Vagina (tissue), 2 donors: ENCODE data around the gene HS3ST3B1. TPM values are rescaled to one million over a fixed set of nuclear protein-coding genes. Genes with fewer than 3 reads are reported as not detected.

Experiments used
- DNase-seq, 2 donors: peaks; one replicate each; pipeline ENCODE4 v3.0.0-alpha.2; 2017; ENCODE audit errors: extremely low spot score in 2 of 2
- H3K27ac ChIP-seq: fragments of 200-600 bp; sonication (generic); one replicate; pipeline ENCODE4 v1.5.1; 2019
- H3K27me3 ChIP-seq: fragments of 200-600 bp; sonication (generic); one replicate; pipeline ENCODE4 v1.5.1; 2019
- H3K36me3 ChIP-seq, 2 donors: fragments of 200-600 bp; sonication (generic); one replicate each; pipeline ENCODE4 v1.5.1; 2017 to 2019
- H3K4me1 ChIP-seq: fragments of 200-600 bp; sonication (generic); one replicate; pipeline ENCODE4 v1.5.1; 2019
- H3K4me3 ChIP-seq, 2 donors: fragments of 200-600 bp; sonication (generic); 1 replicate in 1 of 2; 2 replicates in 1 of 2; pipeline ENCODE4 v1.5.1; 2016 to 2019
- H3K9me3 ChIP-seq: fragments of 200-600 bp; sonication (generic); one replicate; pipeline ENCODE4 v1.5.1; 2019
- POLR2A ChIP-seq, 2 donors: fragments of 450-650 bp; IDR thresholded peaks; one replicate each; pipeline ENCODE4 v1.6.1; 2017; ENCODE audit warnings: antibody characterized with exemption in 2 of 2, mild to moderate bottlenecking in 2 of 2, moderate library complexity in 2 of 2
- POLR2AphosphoS5 ChIP-seq, 2 donors: sonication (generic); formaldehyde crosslinking; IDR thresholded peaks; one replicate each; pipeline ENCODE4 v1.9.0; 2017; ENCODE audit warnings: antibody characterized with exemption in 2 of 2, mild to moderate bottlenecking in 2 of 2, low read depth in 1 of 2; ENCODE audit not compliant: insufficient read depth in 1 of 2
- intact Hi-C: fragments of 100-400 bp; cut with DNase I; formaldehyde crosslinking; loops from one replicate; pipeline ENCODE4 v1.15.1; 2023
- total RNA-seq: library from RNA; depleted of rRNA; stranded (reverse); fragments of >200 nt; gene quantifications from one replicate; pipeline ENCODE4 v1.2.3, GENCODE V29; 2016
- TF ChIP-seq, protein P1 (sequence below), 3 experiments: fragments of 450-650 bp in 2 of 3; fragments of 200-600 bp in 1 of 3; sonication (generic) in 1 of 3; IDR thresholded peaks; one replicate each; pipeline ENCODE4 v1.5.1; 2017 to 2019; ENCODE audit warnings: antibody characterized with exemption in 3 of 3, mild to moderate bottlenecking in 2 of 3, moderate library complexity in 2 of 3

The HS3ST3B1 gene
- 5.9 TPM for total RNA-seq

DNA sequence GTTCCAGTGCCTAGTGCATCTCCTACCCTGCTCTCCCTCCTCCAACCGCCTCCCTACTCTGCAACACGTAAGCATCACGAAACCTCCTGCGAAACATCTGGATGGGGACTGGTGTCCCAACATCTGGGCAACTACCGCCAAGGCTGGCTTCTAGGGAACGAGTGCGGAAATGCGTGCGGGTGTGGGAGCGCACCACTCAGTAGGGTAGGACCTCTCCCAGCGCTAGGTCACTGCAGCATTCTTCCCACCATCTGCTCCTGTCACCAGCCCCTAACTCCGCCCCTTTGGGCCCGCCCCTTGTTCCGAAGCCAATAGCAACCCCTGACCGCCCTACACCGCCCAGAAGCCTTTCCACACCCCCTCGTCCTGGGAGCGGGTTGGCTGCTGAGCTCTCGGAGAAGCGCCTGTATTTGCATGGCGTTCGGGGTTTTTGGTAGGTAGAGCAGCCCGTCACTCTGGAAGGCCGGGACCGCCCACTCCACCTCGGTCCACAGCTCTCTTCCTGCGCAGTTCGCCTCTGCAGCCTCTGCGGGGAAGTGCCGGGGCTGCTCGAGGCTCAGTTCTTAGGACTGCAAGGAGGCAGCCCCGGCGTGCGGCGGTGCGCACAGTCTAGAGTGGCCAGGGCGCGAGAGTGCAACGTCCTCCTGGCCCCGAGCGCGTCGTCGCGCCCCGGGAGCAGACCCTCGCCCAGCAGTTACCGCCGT, at the start of gene HS3ST3B1:
Gene HS3ST3B1 (plus strand): TSS at position 507 of the 704 bp plus-strand sequence. CDS start 438 bp downstream, outside the sequence.
- peak in 1 of 2 donors; percentile 64 for TF ChIP-seq POLR2A (IDR thresholded peaks at IDR 0.05)
- peak; percentile 88 to 97 for TF ChIP-seq POLR2AphosphoS5 (IDR thresholded peaks at IDR 0.05; ENCODE audit: insufficient read depth in 1 of 2, low read depth in 1 of 2)
- TF ChIP-seq, protein P1, sequence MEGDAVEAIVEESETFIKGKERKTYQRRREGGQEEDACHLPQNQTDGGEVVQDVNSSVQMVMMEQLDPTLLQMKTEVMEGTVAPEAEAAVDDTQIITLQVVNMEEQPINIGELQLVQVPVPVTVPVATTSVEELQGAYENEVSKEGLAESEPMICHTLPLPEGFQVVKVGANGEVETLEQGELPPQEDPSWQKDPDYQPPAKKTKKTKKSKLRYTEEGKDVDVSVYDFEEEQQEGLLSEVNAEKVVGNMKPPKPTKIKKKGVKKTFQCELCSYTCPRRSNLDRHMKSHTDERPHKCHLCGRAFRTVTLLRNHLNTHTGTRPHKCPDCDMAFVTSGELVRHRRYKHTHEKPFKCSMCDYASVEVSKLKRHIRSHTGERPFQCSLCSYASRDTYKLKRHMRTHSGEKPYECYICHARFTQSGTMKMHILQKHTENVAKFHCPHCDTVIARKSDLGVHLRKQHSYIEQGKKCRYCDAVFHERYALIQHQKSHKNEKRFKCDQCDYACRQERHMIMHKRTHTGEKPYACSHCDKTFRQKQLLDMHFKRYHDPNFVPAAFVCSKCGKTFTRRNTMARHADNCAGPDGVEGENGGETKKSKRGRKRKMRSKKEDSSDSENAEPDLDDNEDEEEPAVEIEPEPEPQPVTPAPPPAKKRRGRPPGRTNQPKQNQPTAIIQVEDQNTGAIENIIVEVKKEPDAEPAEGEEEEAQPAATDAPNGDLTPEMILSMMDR (IDR thresholded peaks at IDR 0.05), result no peak
- no peaks in the 10 kb centered on the region for H3K9me3 ChIP-seq
- peak within 1 kb of the TSS; percentile 85 for H3K27ac ChIP-seq
- DNase-seq, result peak; percentile 97 to 99
- peak within 1 kb of the TSS; percentile 73 to 75 for H3K4me3 ChIP-seq
- no peaks in the 10 kb centered on the region for H3K27me3 ChIP-seq
- intact Hi-C loops, result loop anchor here (5.0 to 10.0 kb wide), 2 partner anchors 563 to 706 kb away; no protein-coding TSS in a partner anchor
- H3K36me3 ChIP-seq, result no peaks in the 10 kb centered on the region
- peaks cover 68% of the 10 kb centered on the region for H3K4me1 ChIP-seq

DNA sequence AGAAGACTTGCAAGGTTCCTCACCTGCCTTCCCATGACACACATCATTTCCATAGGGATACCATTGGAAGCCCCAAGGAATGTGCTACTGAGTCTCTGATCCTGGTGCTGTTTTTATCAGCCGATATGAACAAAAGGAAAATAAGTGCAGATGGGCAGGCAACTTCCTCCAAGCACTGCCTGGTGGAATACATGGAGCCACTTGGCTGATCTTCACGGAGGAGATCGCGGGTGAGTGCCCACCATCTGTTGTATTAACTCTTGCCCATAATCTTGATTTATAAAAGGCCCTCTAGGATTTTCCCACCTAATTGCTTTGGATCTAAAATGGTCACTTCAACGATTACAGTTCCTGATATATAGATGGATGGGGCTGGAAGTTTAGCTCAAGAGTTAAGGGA, 39.5 kb upstream of the HS3ST3B1 start:
- TF ChIP-seq, protein P1 (IDR thresholded peaks at IDR 0.05), result no peak
- no peak for TF ChIP-seq POLR2AphosphoS5 (IDR thresholded peaks at IDR 0.05; ENCODE audit: insufficient read depth in 1 of 2, low read depth in 1 of 2)
- no peak for TF ChIP-seq POLR2A (IDR thresholded peaks at IDR 0.05)
- H3K27ac ChIP-seq, result no peak overlapping the region
- H3K36me3 ChIP-seq, result no peaks in the 10 kb centered on the region
- no peak overlapping the region for H3K4me3 ChIP-seq
- intact Hi-C loops, result no loop called here
- no peaks in the 10 kb centered on the region for H3K27me3 ChIP-seq
- H3K4me1 ChIP-seq, result no peaks in the 10 kb centered on the region
- DNase-seq, result no peak
- H3K9me3 ChIP-seq, result no peaks in the 10 kb centered on the region

DNA sequence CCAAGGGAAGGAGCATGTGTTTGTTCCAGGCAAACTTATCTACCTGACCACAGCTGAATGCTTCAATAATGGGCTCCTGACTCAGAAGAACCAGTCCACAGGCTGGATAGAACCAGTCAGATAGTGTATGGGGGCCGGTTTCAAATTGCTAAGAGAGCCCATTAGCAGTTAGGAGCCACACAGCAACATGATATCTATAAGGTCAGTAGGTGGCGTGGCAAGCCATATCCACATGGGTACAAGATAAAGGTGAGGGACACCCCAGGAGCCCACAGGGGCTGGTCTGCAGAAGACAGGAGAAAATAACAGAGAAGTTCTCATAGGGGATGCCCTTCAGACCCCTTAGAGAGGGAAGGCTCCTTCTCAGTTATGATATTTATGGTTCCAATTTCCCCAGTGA, 32.6 kb upstream of the HS3ST3B1 start:
- H3K27ac ChIP-seq, result no peak overlapping the region
- H3K4me3 ChIP-seq, result no peak overlapping the region
- H3K36me3 ChIP-seq, result no peaks in the 10 kb centered on the region
- no peaks in the 10 kb centered on the region for H3K27me3 ChIP-seq
- no peaks in the 10 kb centered on the region for H3K9me3 ChIP-seq
- intact Hi-C loops, result no loop called here
- no peak for DNase-seq
- TF ChIP-seq POLR2AphosphoS5 (IDR thresholded peaks at IDR 0.05; ENCODE audit: insufficient read depth in 1 of 2, low read depth in 1 of 2) (no peak), POLR2A (IDR thresholded peaks at IDR 0.05) (no peak)
- TF ChIP-seq, protein P1 (IDR thresholded peaks at IDR 0.05), result no peak
- no peaks in the 10 kb centered on the region for H3K4me1 ChIP-seq

DNA sequence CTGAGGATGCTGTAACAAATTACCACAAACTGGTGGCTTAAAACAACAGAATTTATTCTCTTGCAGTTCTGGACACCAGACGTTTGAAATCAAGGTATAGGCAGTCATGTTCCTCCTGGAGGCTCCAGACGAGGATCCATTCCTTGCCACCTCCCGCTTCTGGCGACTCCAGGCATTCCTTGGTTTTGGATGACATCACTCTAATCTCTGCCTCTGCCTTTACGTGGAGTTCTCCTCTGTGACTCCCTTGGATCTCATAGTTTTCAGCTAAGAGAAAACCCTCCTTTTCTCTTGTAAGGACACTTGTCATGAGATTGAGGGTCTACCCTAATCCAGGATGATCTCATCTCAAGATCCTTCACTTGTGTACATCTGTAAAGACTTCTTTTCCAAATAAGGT, 31.4 kb upstream of the HS3ST3B1 start:
- Histone ChIP-seq H3K4me3 (no peak overlapping the region), H3K27ac (no peak overlapping the region), H3K9me3 (no peaks in the 10 kb centered on the region), H3K36me3 (no peaks in the 10 kb centered on the region), H3K4me1 (no peaks in the 10 kb centered on the region), H3K27me3 (no peaks in the 10 kb centered on the region)
- intact Hi-C loops, result no loop called here
- no peak for DNase-seq
- TF ChIP-seq POLR2A (IDR thresholded peaks at IDR 0.05) (no peak), POLR2AphosphoS5 (IDR thresholded peaks at IDR 0.05; ENCODE audit: insufficient read depth in 1 of 2, low read depth in 1 of 2) (no peak)
- TF ChIP-seq, protein P1 (IDR thresholded peaks at IDR 0.05), result no peak

DNA sequence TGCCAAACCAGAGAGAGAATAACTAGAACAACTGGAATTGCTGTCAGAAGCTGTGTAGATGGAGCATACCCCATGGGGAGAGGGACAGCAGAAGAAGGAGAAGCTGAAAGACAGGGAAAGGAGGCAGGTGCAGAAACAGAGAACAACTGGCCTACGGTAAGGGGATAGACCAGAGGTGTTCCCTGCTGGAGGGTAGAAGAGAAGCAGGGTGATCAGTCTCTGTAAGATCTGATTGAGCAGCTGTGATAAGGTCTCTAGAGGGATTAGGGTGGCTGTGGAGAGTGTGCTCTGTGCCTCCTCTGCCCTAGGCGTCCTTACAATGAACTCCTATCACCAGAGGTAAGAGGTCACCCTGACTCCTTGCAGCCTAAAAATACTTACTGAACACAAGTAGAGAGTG, 30.4 kb upstream of the HS3ST3B1 start:
- H3K4me3 ChIP-seq, result no peak overlapping the region
- H3K27ac ChIP-seq, result no peak overlapping the region
- TF ChIP-seq POLR2AphosphoS5 (IDR thresholded peaks at IDR 0.05; ENCODE audit: insufficient read depth in 1 of 2, low read depth in 1 of 2) (no peak), POLR2A (IDR thresholded peaks at IDR 0.05) (no peak)
- TF ChIP-seq, protein P1 (IDR thresholded peaks at IDR 0.05), result no peak
- intact Hi-C loops, result no loop called here
- H3K9me3 ChIP-seq, result no peaks in the 10 kb centered on the region
- no peaks in the 10 kb centered on the region for H3K4me1 ChIP-seq
- no peak for DNase-seq
- no peaks in the 10 kb centered on the region for H3K27me3 ChIP-seq
- H3K36me3 ChIP-seq, result no peaks in the 10 kb centered on the region
